ENCODE results near the gene IL18BP. TPM values are rescaled to one million over a fixed set of nuclear protein-coding genes. Genes with fewer than 3 reads are reported as not detected.

Gene IL18BP
- total and polyA plus RNA-seq, 10 of the 15 experiments (the other 5 are each of a cell fraction or from before 2014, with no cell fraction given), result 2.6 to 18.1 (median 10.7) TPM

DNA sequence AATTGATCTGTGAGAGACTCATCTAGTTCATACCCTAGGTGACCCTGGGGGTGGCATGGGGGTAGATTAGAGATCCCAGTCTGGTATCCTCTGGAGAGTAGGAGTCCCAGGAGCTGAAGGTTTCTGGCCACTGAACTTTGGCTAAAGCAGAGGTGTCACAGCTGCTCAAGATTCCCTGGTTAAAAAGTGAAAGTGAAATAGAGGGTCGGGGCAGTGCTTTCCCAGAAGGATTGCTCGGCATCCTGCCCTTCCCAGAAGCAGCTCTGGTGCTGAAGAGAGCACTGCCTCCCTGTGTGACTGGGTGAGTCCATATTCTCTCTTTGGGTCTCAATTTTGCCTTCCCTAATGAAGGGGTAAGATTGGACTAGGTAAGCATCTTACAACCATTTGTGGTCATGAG lies 653 bp downstream of the IL18BP start:
- no peak for FAIRE-seq
- Histone ChIP-seq H3K4me2 (ENCODE audit: control insufficient read depth, insufficient read depth) (peak overlapping the region; percentile 72), H3K36me3 (ENCODE audit: control insufficient read depth in 2 of 2, insufficient read depth in 2 of 2, low read length in 1 of 2) (peaks cover 33 to 44% of the 10 kb centered on the region in 2 experiments), H3K27ac (ENCODE audit: control insufficient read depth, insufficient read depth) (peak overlapping the region; percentile 85), H4K20me1 (ENCODE audit: control insufficient read depth, insufficient read depth) (no peaks in the 10 kb centered on the region), H3K9me3 (replicated peaks; ENCODE audit: control insufficient read depth, insufficient read depth, low read length) (no peaks in the 10 kb centered on the region), H3K79me2 (ENCODE audit: control insufficient read depth, insufficient read depth, low read length) (peaks cover 10% of the 10 kb centered on the region), H3K4me1 (ENCODE audit: control insufficient read depth, insufficient read depth, low read length) (peaks cover 32% of the 10 kb centered on the region), H3K4me3 (peak overlapping the region; percentile 50; the same call in 1 of the 2 replicates), H3K9ac (ENCODE audit: control insufficient read depth, insufficient read depth, low read length) (peak overlapping the region; percentile 52), H2AFZ (ENCODE audit: control insufficient read depth, low read depth, low read length) (no peak overlapping the region), H3K27me3 (replicated peaks in 1 of 2; ENCODE audit: control insufficient read depth in 2 of 2, insufficient read depth in 2 of 2, low read length in 1 of 2) (no peaks in the 10 kb centered on the region)
- 26% methylated on average over 2 of the region's 2 CpGs for WGBS (ENCODE audit: insufficient coverage, insufficient replicate concordance, low lambda C conversion rate, missing lambda C conversion rate)
- no peak for DNase-seq (ENCODE audit: low read depth, low spot score)
- CTCF ChIA-PET, result interaction anchor here (1.2 to 3.1 kb wide), 5 partner anchors 16 to 432 kb away, joined by 3 to 22 read pairs (median 4); no protein-coding TSS in a partner anchor
- SMC1A ChIA-PET (ENCODE audit: uncharacterized antibody, unreplicated experiment), result interaction anchor here (0.6 to 3.3 kb wide), 10 partner anchors 8 to 91 kb away, joined by 3 to 16 read pairs (median 3); no protein-coding TSS in a partner anchor
- intact Hi-C loops (cut with micrococcal nuclease; ENCODE audit: unreplicated experiment) (no loop called here), in situ Hi-C loops (cut with MboI) (no loop called here)
- no TSS peak for BruUV-seq (replicated peaks)
- no peak for ATAC-seq
- POLR2A ChIA-PET, result interaction anchor here (0.6 to 1.6 kb wide), 4 partner anchors 9 to 86 kb away, joined by 3 to 4 read pairs (median 4); no protein-coding TSS in a partner anchor
- RAD21 ChIA-PET (ENCODE audit: unreplicated experiment), result interaction anchor here (0.7 to 4.2 kb wide), 7 partner anchors 13 to 67 kb away, joined by 3 to 21 read pairs (median 3); no protein-coding TSS in a partner anchor
- TF ChIP-seq MYC (IDR thresholded peaks at IDR 0.05; ENCODE audit: insufficient read depth, insufficient read length, insufficient replicate concordance, low read length, severe bottlenecking), result no peak
- no peak for TF ChIP-seq JUNB (IDR thresholded peaks at IDR 0.05)
- no peak for TF ChIP-seq KDM1A (IDR thresholded peaks at IDR 0.05; ENCODE audit: borderline replicate concordance)
- TF ChIP-seq, protein P1, sequence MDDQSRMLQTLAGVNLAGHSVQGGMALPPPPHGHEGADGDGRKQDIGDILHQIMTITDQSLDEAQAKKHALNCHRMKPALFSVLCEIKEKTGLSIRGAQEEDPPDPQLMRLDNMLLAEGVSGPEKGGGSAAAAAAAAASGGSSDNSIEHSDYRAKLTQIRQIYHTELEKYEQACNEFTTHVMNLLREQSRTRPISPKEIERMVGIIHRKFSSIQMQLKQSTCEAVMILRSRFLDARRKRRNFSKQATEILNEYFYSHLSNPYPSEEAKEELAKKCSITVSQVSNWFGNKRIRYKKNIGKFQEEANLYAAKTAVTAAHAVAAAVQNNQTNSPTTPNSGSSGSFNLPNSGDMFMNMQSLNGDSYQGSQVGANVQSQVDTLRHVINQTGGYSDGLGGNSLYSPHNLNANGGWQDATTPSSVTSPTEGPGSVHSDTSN (IDR thresholded peaks at IDR 0.05; ENCODE audit: insufficient replicate concordance, low read depth, low read length), result no peak
- no peak for TF ChIP-seq SMAD5 (IDR thresholded peaks at IDR 0.05; ENCODE audit: low read depth)
- TF ChIP-seq EGR1 (IDR thresholded peaks at IDR 0.05; ENCODE audit: borderline replicate concordance in 1 of 2, low read depth in 2 of 2, low read length in 2 of 2), result no peak
- TF ChIP-seq SMARCA5 (IDR thresholded peaks at IDR 0.05), result no peak
- TF ChIP-seq BCL11A (IDR thresholded peaks at IDR 0.05; ENCODE audit: low read depth, low read length), result no peak
- no peak for TF ChIP-seq ZBED1 (IDR thresholded peaks at IDR 0.05; ENCODE audit: borderline replicate concordance)
- TF ChIP-seq, protein P2, sequence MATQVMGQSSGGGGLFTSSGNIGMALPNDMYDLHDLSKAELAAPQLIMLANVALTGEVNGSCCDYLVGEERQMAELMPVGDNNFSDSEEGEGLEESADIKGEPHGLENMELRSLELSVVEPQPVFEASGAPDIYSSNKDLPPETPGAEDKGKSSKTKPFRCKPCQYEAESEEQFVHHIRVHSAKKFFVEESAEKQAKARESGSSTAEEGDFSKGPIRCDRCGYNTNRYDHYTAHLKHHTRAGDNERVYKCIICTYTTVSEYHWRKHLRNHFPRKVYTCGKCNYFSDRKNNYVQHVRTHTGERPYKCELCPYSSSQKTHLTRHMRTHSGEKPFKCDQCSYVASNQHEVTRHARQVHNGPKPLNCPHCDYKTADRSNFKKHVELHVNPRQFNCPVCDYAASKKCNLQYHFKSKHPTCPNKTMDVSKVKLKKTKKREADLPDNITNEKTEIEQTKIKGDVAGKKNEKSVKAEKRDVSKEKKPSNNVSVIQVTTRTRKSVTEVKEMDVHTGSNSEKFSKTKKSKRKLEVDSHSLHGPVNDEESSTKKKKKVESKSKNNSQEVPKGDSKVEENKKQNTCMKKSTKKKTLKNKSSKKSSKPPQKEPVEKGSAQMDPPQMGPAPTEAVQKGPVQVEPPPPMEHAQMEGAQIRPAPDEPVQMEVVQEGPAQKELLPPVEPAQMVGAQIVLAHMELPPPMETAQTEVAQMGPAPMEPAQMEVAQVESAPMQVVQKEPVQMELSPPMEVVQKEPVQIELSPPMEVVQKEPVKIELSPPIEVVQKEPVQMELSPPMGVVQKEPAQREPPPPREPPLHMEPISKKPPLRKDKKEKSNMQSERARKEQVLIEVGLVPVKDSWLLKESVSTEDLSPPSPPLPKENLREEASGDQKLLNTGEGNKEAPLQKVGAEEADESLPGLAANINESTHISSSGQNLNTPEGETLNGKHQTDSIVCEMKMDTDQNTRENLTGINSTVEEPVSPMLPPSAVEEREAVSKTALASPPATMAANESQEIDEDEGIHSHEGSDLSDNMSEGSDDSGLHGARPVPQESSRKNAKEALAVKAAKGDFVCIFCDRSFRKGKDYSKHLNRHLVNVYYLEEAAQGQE (IDR thresholded peaks at IDR 0.05; ENCODE audit: low read depth, low read length), result no peak
- TF ChIP-seq CBX5 (IDR thresholded peaks at IDR 0.05; ENCODE audit: low read depth), result no peak
- TF ChIP-seq, protein P3, sequence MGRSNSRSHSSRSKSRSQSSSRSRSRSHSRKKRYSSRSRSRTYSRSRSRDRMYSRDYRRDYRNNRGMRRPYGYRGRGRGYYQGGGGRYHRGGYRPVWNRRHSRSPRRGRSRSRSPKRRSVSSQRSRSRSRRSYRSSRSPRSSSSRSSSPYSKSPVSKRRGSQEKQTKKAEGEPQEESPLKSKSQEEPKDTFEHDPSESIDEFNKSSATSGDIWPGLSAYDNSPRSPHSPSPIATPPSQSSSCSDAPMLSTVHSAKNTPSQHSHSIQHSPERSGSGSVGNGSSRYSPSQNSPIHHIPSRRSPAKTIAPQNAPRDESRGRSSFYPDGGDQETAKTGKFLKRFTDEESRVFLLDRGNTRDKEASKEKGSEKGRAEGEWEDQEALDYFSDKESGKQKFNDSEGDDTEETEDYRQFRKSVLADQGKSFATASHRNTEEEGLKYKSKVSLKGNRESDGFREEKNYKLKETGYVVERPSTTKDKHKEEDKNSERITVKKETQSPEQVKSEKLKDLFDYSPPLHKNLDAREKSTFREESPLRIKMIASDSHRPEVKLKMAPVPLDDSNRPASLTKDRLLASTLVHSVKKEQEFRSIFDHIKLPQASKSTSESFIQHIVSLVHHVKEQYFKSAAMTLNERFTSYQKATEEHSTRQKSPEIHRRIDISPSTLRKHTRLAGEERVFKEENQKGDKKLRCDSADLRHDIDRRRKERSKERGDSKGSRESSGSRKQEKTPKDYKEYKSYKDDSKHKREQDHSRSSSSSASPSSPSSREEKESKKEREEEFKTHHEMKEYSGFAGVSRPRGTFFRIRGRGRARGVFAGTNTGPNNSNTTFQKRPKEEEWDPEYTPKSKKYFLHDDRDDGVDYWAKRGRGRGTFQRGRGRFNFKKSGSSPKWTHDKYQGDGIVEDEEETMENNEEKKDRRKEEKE (IDR thresholded peaks at IDR 0.05), result no peak

All from GM12878 (cell line).